GM12875 (cell line): ENCODE results near the gene GKAP1.

Source experiments
- H3K4me3 ChIP-seq: one replicate; pipeline ENCODE4 v1.5.1; 2011; ENCODE audit warnings: low read depth, low read length, control low read depth
- TF ChIP-seq, protein P1 (sequence below): IDR thresholded peaks from 2 replicates; pipeline ENCODE4 v1.5.1; 2011; ENCODE audit warnings: low read depth, mild to moderate bottlenecking, control low read depth, inconsistent platforms, low read length, moderate library complexity, borderline replicate concordance; ENCODE audit not compliant: insufficient read depth

GKAP1 gene

DNA sequence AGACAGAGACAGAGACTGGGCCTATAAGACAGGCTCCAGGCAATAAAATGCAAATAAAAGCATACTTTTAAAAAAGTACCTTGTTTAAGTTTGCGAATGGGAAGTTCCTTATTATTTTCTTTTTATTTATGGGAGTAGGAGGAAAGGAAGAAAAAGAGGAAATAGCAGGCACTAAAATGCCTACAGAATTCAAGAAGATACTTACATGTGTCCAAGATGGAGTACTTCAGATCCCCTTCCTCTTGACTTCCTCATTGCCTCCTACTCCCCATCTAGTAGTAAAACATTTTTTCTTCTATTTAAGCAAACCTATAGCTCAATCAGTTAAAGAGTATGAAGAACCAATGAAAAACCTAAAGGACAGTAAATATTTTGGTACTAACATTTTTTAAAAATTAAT is 24.8 kb downstream of the GKAP1 start:
- TF ChIP-seq, protein P1, sequence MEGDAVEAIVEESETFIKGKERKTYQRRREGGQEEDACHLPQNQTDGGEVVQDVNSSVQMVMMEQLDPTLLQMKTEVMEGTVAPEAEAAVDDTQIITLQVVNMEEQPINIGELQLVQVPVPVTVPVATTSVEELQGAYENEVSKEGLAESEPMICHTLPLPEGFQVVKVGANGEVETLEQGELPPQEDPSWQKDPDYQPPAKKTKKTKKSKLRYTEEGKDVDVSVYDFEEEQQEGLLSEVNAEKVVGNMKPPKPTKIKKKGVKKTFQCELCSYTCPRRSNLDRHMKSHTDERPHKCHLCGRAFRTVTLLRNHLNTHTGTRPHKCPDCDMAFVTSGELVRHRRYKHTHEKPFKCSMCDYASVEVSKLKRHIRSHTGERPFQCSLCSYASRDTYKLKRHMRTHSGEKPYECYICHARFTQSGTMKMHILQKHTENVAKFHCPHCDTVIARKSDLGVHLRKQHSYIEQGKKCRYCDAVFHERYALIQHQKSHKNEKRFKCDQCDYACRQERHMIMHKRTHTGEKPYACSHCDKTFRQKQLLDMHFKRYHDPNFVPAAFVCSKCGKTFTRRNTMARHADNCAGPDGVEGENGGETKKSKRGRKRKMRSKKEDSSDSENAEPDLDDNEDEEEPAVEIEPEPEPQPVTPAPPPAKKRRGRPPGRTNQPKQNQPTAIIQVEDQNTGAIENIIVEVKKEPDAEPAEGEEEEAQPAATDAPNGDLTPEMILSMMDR: no peak
- H3K4me3 ChIP-seq: no peak overlapping the region

DNA sequence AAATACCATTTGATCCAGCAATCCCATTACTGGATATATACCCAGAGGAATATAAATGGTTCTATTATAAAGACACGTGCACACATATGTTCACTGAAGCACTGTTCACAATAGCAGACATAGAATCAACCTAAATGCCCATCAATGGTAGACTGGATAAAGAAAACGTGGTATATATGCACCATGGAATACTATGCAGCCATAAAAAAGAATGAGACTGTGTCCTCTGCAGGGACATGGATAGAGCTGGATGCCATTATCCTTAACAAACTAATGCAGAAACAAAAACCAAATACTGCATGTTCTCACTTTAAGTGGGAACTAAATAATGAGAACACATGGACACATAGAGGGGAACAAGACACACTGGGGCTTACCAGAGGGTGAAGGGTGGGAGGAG is 39.4 kb downstream of the GKAP1 start:
- no peak overlapping the region for H3K4me3 ChIP-seq
- TF ChIP-seq, protein P1: no peak

DNA sequence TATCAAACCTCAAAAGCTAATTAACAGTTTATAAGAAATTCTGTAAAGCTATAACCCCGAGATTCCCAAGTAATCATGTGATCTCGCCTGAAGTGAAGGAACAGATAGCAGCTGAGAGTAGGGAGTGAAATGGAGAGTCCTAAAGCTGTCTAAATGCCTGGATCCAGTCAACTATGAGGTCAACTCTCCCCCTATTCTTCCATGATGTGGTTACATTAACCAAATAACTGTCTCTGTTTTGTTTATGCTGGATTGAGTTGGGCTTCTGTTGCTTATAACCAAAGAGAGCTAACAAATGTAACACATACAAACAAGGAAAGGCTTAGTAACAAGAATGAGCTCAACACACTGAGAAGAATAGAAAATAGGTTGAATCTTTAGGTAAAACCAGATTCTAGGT is 41.6 kb downstream of the GKAP1 start:
- no peak overlapping the region for H3K4me3 ChIP-seq
- TF ChIP-seq, protein P1: no peak

DNA sequence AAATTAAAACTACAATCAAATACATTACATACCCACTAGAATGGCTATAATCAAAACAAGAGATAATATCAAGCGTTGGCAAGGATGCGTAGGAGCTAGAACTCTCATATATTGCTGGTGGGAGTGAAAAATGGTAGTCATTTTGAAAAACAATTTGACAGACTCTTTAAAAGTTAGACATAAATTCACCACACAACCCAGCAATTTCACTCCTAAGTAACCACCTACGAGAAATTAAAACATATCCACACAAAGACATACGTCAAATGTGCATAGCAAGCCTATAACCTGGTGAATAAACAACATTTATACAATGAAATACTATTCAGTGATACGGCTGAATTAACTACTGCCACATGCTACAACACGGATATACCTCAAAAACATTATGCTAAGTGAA is 44.7 kb downstream of the GKAP1 start:
- H3K4me3 ChIP-seq: no peak overlapping the region
- TF ChIP-seq, protein P1: no peak

DNA sequence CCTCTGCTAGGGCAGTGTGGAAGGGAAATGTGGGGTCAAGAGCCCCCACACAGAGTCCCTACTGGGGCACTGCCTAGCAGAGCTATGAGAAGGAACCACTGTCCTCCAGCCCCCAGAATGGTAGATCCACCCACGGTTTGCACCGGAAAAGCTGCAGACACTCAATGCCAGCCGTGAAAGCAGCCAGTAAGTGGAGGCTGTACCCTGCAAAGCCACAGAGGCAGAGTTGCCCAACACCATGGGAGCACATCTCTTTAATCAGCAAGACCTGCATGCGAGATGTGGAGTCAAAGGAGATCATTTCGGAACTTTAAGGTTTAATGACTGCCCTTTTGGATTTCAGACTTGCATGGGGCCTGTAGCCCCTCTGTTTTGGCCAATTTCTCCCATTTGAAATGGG is 52.2 kb downstream of the GKAP1 start:
- TF ChIP-seq, protein P1: no peak

DNA sequence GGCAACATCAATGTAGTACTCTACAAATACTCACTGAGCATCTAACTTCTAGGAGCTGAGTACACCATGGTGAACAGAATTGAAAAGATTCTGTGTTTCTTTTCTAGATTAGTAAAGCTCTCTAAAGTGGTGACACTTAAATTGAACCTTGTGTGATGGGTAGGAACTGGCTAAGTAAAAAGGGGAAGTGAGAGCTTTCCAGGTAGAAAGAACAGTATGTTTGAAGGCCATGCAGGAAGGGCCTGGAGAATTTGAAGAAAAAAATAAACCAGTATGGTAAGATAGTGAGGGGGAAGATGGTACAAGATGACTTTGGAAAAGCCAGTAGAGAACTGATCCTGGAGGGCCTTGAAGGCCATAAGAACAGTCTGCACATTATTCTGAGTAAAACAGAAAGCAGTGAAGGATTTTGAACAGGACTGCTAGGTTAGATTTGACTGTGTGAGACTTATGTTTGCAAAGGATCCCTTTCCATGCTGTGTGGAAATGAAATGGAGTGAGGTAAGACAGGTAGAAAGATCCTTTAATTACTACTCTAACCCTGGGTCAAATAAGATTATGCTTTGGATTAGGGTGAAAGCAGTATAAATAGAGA is 63.1 kb downstream of the GKAP1 start:
- TF ChIP-seq, protein P1: no peak
- no peak overlapping the region for H3K4me3 ChIP-seq

More for the DNA sequence above, 52.2 kb downstream of the GKAP1 start:
- H3K4me3 ChIP-seq: no peak overlapping the region

DNA sequence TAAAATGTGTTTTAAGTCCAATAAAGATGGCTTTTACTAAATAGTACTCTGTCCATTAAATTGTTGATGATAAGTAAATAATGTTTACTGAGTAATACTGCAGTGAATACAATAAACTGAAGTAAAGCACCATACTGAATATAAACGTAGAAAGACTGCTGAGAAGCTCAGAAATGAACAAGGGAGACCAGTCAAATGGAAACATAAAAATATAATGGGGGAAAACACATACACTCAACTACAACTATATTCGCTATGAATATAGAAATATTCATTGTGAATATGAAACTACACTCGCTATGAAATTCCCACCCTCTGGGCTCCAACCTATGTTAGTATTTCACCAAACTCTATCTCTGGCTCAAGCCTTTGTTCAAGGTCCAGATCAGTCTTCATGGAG is 67.9 kb downstream of the GKAP1 start:
- TF ChIP-seq, protein P1: no peak
- H3K4me3 ChIP-seq: no peak overlapping the region
